Measurements from ENCODE around the gene HNRNPUL1. TPM values are rescaled to one million over a fixed set of nuclear protein-coding genes. Genes with fewer than 3 reads are reported as not detected.

The HNRNPUL1 gene
- total and polyA plus RNA-seq, 4 donors = 59.5 to 156 (median 119) TPM

GRCh38 chr19:41299046-41299754, 35.0 kb downstream of the HNRNPUL1 start:
- intact Hi-C loops (cut with DNase I) = no loop called here
- H3K4me3 ChIP-seq (ENCODE audit: low read length in 2 of 2) = no peak overlapping the region
- no peaks in the 10 kb centered on the region for H3K9me3 ChIP-seq (ENCODE audit: control insufficient read depth, low read length)
- DNase-seq (peak; percentile 68 to 72), ATAC-seq (ENCODE audit: low FRiP score) (peak; percentile 44)
- no peaks in the 10 kb centered on the region for H3K27me3 ChIP-seq (ENCODE audit: control insufficient read depth in 1 of 2, insufficient read depth in 2 of 2, low read length in 1 of 2)
- WGBS, 2 donors = 30 to 46% methylated on average over 10 of the region's 10 CpGs
- peaks cover 0 to 4% of the 10 kb centered on the region in 2 donors for H3K4me1 ChIP-seq (ENCODE audit: control insufficient read depth in 1 of 2, insufficient read depth in 2 of 2, low read length in 2 of 2)
- peaks cover 0 to 17% of the 10 kb centered on the region in 2 donors for H3K36me3 ChIP-seq (ENCODE audit: control insufficient read depth in 1 of 2, insufficient read depth in 2 of 2, low read length in 1 of 2)
- peak overlapping the region in 1 of 2 donors; percentile 96 for H3K27ac ChIP-seq (ENCODE audit: low read depth in 1 of 2, low read length in 2 of 2)

GRCh38 chr19:41299755-41300089, 35.5 kb downstream of the HNRNPUL1 start:
- H3K36me3 ChIP-seq (ENCODE audit: control insufficient read depth in 1 of 2, insufficient read depth in 2 of 2, low read length in 1 of 2) = peaks cover 0 to 16% of the 10 kb centered on the region in 2 donors
- H3K4me1 ChIP-seq (ENCODE audit: control insufficient read depth in 1 of 2, insufficient read depth in 2 of 2, low read length in 2 of 2) = peaks cover 0 to 4% of the 10 kb centered on the region in 2 donors
- ATAC-seq (ENCODE audit: low FRiP score) (peak; percentile 20), DNase-seq (peak; percentile 75 to 80)
- WGBS, 2 donors = 28 to 31% methylated on average over 4 of the region's 4 CpGs
- no peak overlapping the region for H3K4me3 ChIP-seq (ENCODE audit: low read length in 2 of 2)
- H3K27ac ChIP-seq (ENCODE audit: low read depth in 1 of 2, low read length in 2 of 2) = peak overlapping the region in 1 of 2 donors; percentile 96
- H3K27me3 ChIP-seq (ENCODE audit: control insufficient read depth in 1 of 2, insufficient read depth in 2 of 2, low read length in 1 of 2) = no peaks in the 10 kb centered on the region
- H3K9me3 ChIP-seq (ENCODE audit: control insufficient read depth, low read length) = no peaks in the 10 kb centered on the region
- intact Hi-C loops (cut with DNase I) = no loop called here

GRCh38 chr19:41300555-41300954, 36.4 kb downstream of the HNRNPUL1 start:
- Histone ChIP-seq H3K27me3 (ENCODE audit: control insufficient read depth in 1 of 2, insufficient read depth in 2 of 2, low read length in 1 of 2) (no peaks in the 10 kb centered on the region), H3K27ac (ENCODE audit: low read depth in 1 of 2, low read length in 2 of 2) (peak overlapping the region in 1 of 2 donors; percentile 53), H3K9me3 (ENCODE audit: control insufficient read depth, low read length) (no peaks in the 10 kb centered on the region), H3K4me3 (ENCODE audit: low read length in 2 of 2) (no peak overlapping the region), H3K4me1 (ENCODE audit: control insufficient read depth in 1 of 2, insufficient read depth in 2 of 2, low read length in 2 of 2) (peaks cover 0 to 4% of the 10 kb centered on the region in 2 donors), H3K36me3 (ENCODE audit: control insufficient read depth in 1 of 2, insufficient read depth in 2 of 2, low read length in 1 of 2) (peaks cover 0 to 14% of the 10 kb centered on the region in 2 donors)
- ATAC-seq (ENCODE audit: low FRiP score) = no peak
- DNase-seq = peak in 1 of 2 donors; percentile 37
- intact Hi-C loops (cut with DNase I) = no loop called here
- WGBS, 2 donors = 94% methylated on average over 6 of the region's 6 CpGs

- WGBS, 2 donors = 82 to 84% methylated on average over 21 of the region's 21 CpGs
- H3K36me3 ChIP-seq (ENCODE audit: control insufficient read depth in 1 of 2, insufficient read depth in 2 of 2, low read length in 1 of 2) = peaks cover 2 to 14% of the 10 kb centered on the region in 2 donors
- no peaks in the 10 kb centered on the region for H3K27me3 ChIP-seq (ENCODE audit: control insufficient read depth in 1 of 2, insufficient read depth in 2 of 2, low read length in 1 of 2)
- no peak overlapping the region for H3K4me3 ChIP-seq (ENCODE audit: low read length in 2 of 2)
- H3K27ac ChIP-seq (ENCODE audit: low read depth in 1 of 2, low read length in 2 of 2) = no peak overlapping the region
- no peaks in the 10 kb centered on the region for H3K9me3 ChIP-seq (ENCODE audit: control insufficient read depth, low read length)
- no peak for ATAC-seq (ENCODE audit: low FRiP score)
- intact Hi-C loops (cut with DNase I) = no loop called here
- peaks cover 0 to 4% of the 10 kb centered on the region in 2 donors for H3K4me1 ChIP-seq (ENCODE audit: control insufficient read depth in 1 of 2, insufficient read depth in 2 of 2, low read length in 2 of 2)
- peak in 1 of 2 donors; percentile 77 for DNase-seq
These were observed 38.6 kb downstream of the HNRNPUL1 start for GRCh38 chr19:41302624-41303351.

GRCh38 chr19:41303954-41304353, 39.8 kb downstream of the HNRNPUL1 start:
- ATAC-seq (ENCODE audit: low FRiP score) = no peak

GRCh38 chr19:41304706-41305483, 40.7 kb downstream of the HNRNPUL1 start:
- Histone ChIP-seq H3K9me3 (ENCODE audit: control insufficient read depth, low read length) (no peaks in the 10 kb centered on the region), H3K27me3 (ENCODE audit: control insufficient read depth in 1 of 2, insufficient read depth in 2 of 2, low read length in 1 of 2) (no peaks in the 10 kb centered on the region), H3K27ac (ENCODE audit: low read depth in 1 of 2, low read length in 2 of 2) (no peak overlapping the region), H3K4me3 (ENCODE audit: low read length in 2 of 2) (no peak overlapping the region), H3K36me3 (ENCODE audit: control insufficient read depth in 1 of 2, insufficient read depth in 2 of 2, low read length in 1 of 2) (peaks cover 2 to 14% of the 10 kb centered on the region in 2 donors), H3K4me1 (ENCODE audit: control insufficient read depth in 1 of 2, insufficient read depth in 2 of 2, low read length in 2 of 2) (no peaks in the 10 kb centered on the region)
- no peak for DNase-seq
- intact Hi-C loops (cut with DNase I) = loop anchor here in 1 of 2 donors (5.0 kb wide), 1 partner anchor 38 kb away; no protein-coding TSS in a partner anchor
- ATAC-seq (ENCODE audit: low FRiP score) = no peak
- WGBS, 2 donors = 65 to 69% methylated on average over 4 of the region's 4 CpGs

More at GRCh38 chr19:41303954-41304353, 39.8 kb downstream of the HNRNPUL1 start:
- Histone ChIP-seq H3K27me3 (ENCODE audit: control insufficient read depth in 1 of 2, insufficient read depth in 2 of 2, low read length in 1 of 2) (no peaks in the 10 kb centered on the region), H3K27ac (ENCODE audit: low read depth in 1 of 2, low read length in 2 of 2) (no peak overlapping the region), H3K4me3 (ENCODE audit: low read length in 2 of 2) (no peak overlapping the region), H3K9me3 (ENCODE audit: control insufficient read depth, low read length) (no peaks in the 10 kb centered on the region), H3K4me1 (ENCODE audit: control insufficient read depth in 1 of 2, insufficient read depth in 2 of 2, low read length in 2 of 2) (no peaks in the 10 kb centered on the region), H3K36me3 (ENCODE audit: control insufficient read depth in 1 of 2, insufficient read depth in 2 of 2, low read length in 1 of 2) (peaks cover 2 to 14% of the 10 kb centered on the region in 2 donors)
- intact Hi-C loops (cut with DNase I) = no loop called here
- peak in 1 of 2 donors; percentile 70 for DNase-seq
- 88 to 89% methylated on average over 14 of the region's 14 CpGs for WGBS, 2 donors

GRCh38 chr19:41305927-41306793, 42.0 kb downstream of the HNRNPUL1 start:
- no peak overlapping the region for H3K4me3 ChIP-seq (ENCODE audit: low read length in 2 of 2)
- no peak overlapping the region for H3K27ac ChIP-seq (ENCODE audit: low read depth in 1 of 2, low read length in 2 of 2)
- intact Hi-C loops (cut with DNase I) = loop anchor here in 1 of 2 donors (5.0 kb wide), 1 partner anchor 39 kb away; no protein-coding TSS in a partner anchor
- no peaks in the 10 kb centered on the region for H3K4me1 ChIP-seq (ENCODE audit: control insufficient read depth in 1 of 2, insufficient read depth in 2 of 2, low read length in 2 of 2)
- H3K27me3 ChIP-seq (ENCODE audit: control insufficient read depth in 1 of 2, insufficient read depth in 2 of 2, low read length in 1 of 2) = no peaks in the 10 kb centered on the region
- ATAC-seq (ENCODE audit: low FRiP score) (no peak), DNase-seq (peak; percentile 36 to 70)
- H3K36me3 ChIP-seq (ENCODE audit: control insufficient read depth in 1 of 2, insufficient read depth in 2 of 2, low read length in 1 of 2) = peaks cover 2 to 12% of the 10 kb centered on the region in 2 donors
- 75 to 77% methylated on average over 13 of the region's 13 CpGs for WGBS, 2 donors
- no peaks in the 10 kb centered on the region for H3K9me3 ChIP-seq (ENCODE audit: control insufficient read depth, low read length)

Data from aorta (tissue), 5 donors.